ENCODE measurements around the gene ALKBH8. TPM values are rescaled to one million over a fixed set of nuclear protein-coding genes. Genes with fewer than 3 reads are reported as not detected.
"Not testable (repeated sequence)": the region's sequence is repeated elsewhere in the genome, so short reads cannot be mapped to it uniquely, and the experiment has no call there.

ALKBH8 gene
- total RNA-seq, 1 donor from 2014 or later, result 11.0 TPM

DNA sequence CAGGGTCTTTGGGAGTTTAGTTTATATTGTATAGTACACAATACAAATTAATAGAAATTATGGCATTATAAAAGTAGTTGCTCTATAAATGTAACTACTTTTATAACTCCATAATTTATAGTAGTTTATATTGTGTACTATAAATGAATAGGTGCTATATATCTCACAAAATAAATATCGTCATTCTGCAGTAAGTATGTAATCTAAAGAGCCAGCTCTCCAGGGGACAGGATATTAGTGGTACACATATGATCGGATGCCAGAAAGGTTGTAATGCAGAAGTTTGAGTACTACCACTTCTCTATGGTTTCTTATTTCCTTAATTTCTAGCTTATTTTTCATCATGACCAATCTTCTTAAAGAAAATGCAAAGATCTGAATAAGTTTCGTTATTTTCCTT lies 87.7 kb downstream of the ALKBH8 start:
- Mint-ChIP-seq H3K36me3 (ENCODE audit: low read depth) (no peaks in the 10 kb centered on the region), H3K4me3 (no peak overlapping the region), H3K27me3 (ENCODE audit: low read depth) (peaks cover 40% of the 10 kb centered on the region), H3K4me1 (no peaks in the 10 kb centered on the region), H3K27ac (ENCODE audit: unreplicated experiment) (no peak overlapping the region), H3K9me3 (no peaks in the 10 kb centered on the region)
- TF ChIP-seq CTCF (conservative IDR thresholded peaks at IDR 0.05), result no peak
- no peak for DNase-seq (ENCODE audit: low read depth, low spot score)

DNA sequence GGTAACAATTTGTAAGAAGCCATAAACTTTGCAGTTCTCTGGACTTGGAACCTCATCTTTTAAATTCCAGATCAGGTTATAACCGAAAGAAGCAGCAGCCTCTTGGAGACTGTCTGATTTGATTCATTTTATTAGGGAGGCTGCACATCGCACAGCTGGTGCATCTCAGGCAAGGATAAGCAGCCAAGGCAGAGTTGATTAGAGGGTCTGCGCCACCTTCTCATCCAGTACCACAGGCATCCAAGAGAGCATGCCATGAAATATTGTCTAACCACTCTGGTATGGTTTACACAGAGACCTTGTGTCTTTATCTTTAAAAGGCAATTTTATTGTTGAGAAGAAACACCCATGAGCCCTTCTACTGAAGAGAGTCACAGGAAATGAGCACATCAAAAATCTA lies 91.7 kb downstream of the ALKBH8 start:
- Mint-ChIP-seq H3K27me3 (ENCODE audit: low read depth) (peaks cover 70% of the 10 kb centered on the region), H3K27ac (ENCODE audit: unreplicated experiment) (no peak overlapping the region), H3K9me3 (no peaks in the 10 kb centered on the region), H3K4me1 (no peaks in the 10 kb centered on the region), H3K4me3 (no peak overlapping the region), H3K36me3 (ENCODE audit: low read depth) (no peaks in the 10 kb centered on the region)
- DNase-seq (ENCODE audit: low read depth, low spot score), result no peak
- no peak for TF ChIP-seq CTCF (conservative IDR thresholded peaks at IDR 0.05)

DNA sequence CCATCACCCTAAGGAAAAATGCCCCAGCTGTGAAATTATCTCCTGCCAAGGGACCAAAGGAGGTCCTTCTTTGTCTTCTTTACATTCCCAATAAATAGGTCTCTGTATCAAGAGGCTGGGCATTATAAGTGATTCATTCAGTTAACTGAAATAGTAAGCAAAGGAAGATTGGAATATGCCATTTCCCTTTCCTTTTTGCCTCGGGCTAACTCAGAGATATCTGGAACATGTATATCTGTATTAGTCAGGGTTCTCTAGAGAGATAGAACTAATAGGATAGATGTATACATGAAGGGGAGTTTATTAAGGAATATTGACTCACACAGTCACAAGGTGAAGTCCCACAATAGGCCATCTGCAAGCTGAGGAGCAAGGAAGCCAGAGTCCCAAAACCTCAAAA lies 92.6 kb downstream of the ALKBH8 start:
- no peak for TF ChIP-seq CTCF (conservative IDR thresholded peaks at IDR 0.05)
- H3K27me3 Mint-ChIP-seq (ENCODE audit: low read depth), result peaks cover 71% of the 10 kb centered on the region
- no peak overlapping the region for H3K27ac Mint-ChIP-seq (ENCODE audit: unreplicated experiment)
- no peaks in the 10 kb centered on the region for H3K4me1 Mint-ChIP-seq
- DNase-seq (ENCODE audit: low read depth, low spot score), result no peak
- no peaks in the 10 kb centered on the region for H3K36me3 Mint-ChIP-seq (ENCODE audit: low read depth)
- no peaks in the 10 kb centered on the region for H3K9me3 Mint-ChIP-seq
- no peak overlapping the region for H3K4me3 Mint-ChIP-seq

GRCh38 chr11:107468596-107468995 lies 96.9 kb downstream of the ALKBH8 start:
- TF ChIP-seq CTCF (conservative IDR thresholded peaks at IDR 0.05), result no peak
- Mint-ChIP-seq H3K4me1 (no peaks in the 10 kb centered on the region), H3K9me3 (peaks cover 4% of the 10 kb centered on the region), H3K36me3 (ENCODE audit: low read depth) (no peaks in the 10 kb centered on the region), H3K27ac (ENCODE audit: unreplicated experiment) (no peak overlapping the region), H3K4me3 (no peak overlapping the region), H3K27me3 (ENCODE audit: low read depth) (peaks cover 79% of the 10 kb centered on the region)
- DNase-seq (ENCODE audit: low read depth, low spot score), result no peak

- no peaks in the 10 kb centered on the region for H3K4me1 Mint-ChIP-seq
- TF ChIP-seq CTCF (conservative IDR thresholded peaks at IDR 0.05), result no peak
- H3K36me3 Mint-ChIP-seq (ENCODE audit: low read depth), result peaks cover 2% of the 10 kb centered on the region
- DNase-seq (ENCODE audit: low read depth, low spot score), result no peak
- peaks cover 86% of the 10 kb centered on the region for H3K27me3 Mint-ChIP-seq (ENCODE audit: low read depth)
- peaks cover 9% of the 10 kb centered on the region for H3K9me3 Mint-ChIP-seq
- H3K27ac Mint-ChIP-seq (ENCODE audit: unreplicated experiment), result no peak overlapping the region
- H3K4me3 Mint-ChIP-seq, result no peak overlapping the region
Observed at GRCh38 chr11:107467696-107468095, 97.8 kb downstream of the ALKBH8 start.

DNA sequence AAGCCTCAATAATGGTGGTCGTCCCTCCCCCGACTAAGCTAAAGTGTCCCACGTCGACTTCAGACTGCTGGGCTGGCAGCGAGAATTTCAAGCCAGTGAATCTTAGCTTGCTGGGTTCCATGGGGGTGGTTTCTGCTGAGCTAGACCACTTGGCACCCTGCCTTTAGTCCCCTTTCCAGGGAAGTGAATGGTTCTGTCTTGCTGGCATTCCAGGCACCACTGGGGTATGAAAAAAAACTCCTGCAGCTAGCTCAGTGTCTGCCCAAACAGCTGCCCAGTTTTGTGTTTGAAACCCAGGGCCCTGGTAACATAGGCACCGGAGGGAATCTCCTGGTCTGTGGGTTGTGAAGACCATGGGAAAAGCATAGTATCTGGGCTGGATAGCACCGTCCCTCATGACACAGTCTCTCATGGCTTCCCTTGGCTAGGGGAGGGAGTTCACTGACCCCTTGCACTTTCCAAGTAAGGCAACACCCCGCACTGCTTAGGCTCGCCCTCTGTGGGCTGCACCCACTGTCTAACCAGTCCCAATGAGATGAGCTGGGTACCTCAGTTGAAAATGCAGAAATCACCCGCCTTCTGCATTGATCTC lies 99.2 kb downstream of the ALKBH8 start:
- not testable (repeated sequence) for H3K4me1 Mint-ChIP-seq; DNase-seq (ENCODE audit: low read depth, low spot score); H3K4me3 Mint-ChIP-seq; H3K9me3 Mint-ChIP-seq; H3K27ac Mint-ChIP-seq (ENCODE audit: unreplicated experiment); H3K36me3 Mint-ChIP-seq (ENCODE audit: low read depth)
- H3K27me3 Mint-ChIP-seq (ENCODE audit: low read depth), result peaks cover 89% of the 10 kb centered on the region

Data from neural crest cell (in vitro differentiated cells).